Endothelial cell of umbilical vein (primary cell): ENCODE measurements around the gene METTL14. TPM values are rescaled to one million over a fixed set of nuclear protein-coding genes. Genes with fewer than 3 reads are reported as not detected.

Experiments
- BruUV-seq: library from RNA; stranded (reverse); fragments of 400-500 nt; replicated peaks from 2 replicates; lab custom pipeline; 2021; lab: Mats Ljungman, UMichigan
- CTCF ChIA-PET: fragments of 300-600, 350-600 bp; sonication (Branson Sonifier 250); formaldehyde crosslinking; loops from one replicate; lab custom pipeline; 2021; ENCODE audit warnings: antibody characterized with exemption, inconsistent platforms; lab: Charles Lee
- POLR2A ChIA-PET: fragments of 300-600, 350-600 bp; sonication (Branson Sonifier 250); formaldehyde crosslinking; loops from one replicate; lab custom pipeline; 2021; ENCODE audit warnings: antibody characterized with exemption, inconsistent platforms; lab: Charles Lee
- DNase-seq: peaks from one replicate; pipeline ENCODE4 v3.0.0-alpha.2; 2011; ENCODE audit warnings: low read depth, low spot score
- FAIRE-seq: peaks from 2 replicates; lab custom pipeline; 2011; peaks lifted over from hg19 to GRCh38; lab: Jason Lieb, UNC
- H2AFZ ChIP-seq: 2 replicates; pipeline ENCODE4 v1.6.0; 2012; ENCODE audit warnings: low read depth, low read length, control low read depth, inconsistent platforms
- H3K27ac ChIP-seq: 2 replicates; pipeline ENCODE4 v1.5.1; 2011; ENCODE audit warnings: low read depth, mild to moderate bottlenecking, control low read depth, low read length, moderate library complexity; ENCODE audit not compliant: insufficient read depth
- H3K27me3 ChIP-seq, 2 experiments: 2 replicates each; pipeline versions ENCODE4 v1.6.0 to v1.6.1; 2011; ENCODE audit warnings: low read length in 2 of 2, mixed read lengths in 1 of 2; ENCODE audit not compliant: control insufficient read depth in 2 of 2, insufficient read depth in 2 of 2
- H3K36me3 ChIP-seq, 2 experiments: 2 replicates in 1 of 2; 3 replicates in 1 of 2; pipeline ENCODE4 v1.5.1; 2011; ENCODE audit warnings: low read length in 2 of 2, mild to moderate bottlenecking in 1 of 2, moderate library complexity in 1 of 2; ENCODE audit not compliant: control insufficient read depth in 2 of 2, insufficient read depth in 2 of 2; ENCODE audit errors: extremely low read depth in 1 of 2
- H3K4me1 ChIP-seq: 3 replicates; pipeline ENCODE4 v1.5.1; 2011; ENCODE audit warnings: mild to moderate bottlenecking, low read length; ENCODE audit not compliant: control insufficient read depth, insufficient read depth; ENCODE audit errors: extremely low read depth
- H3K4me2 ChIP-seq: 2 replicates; pipeline ENCODE4 v1.6.1; 2011; ENCODE audit warnings: low read length, control low read depth, mixed read lengths; ENCODE audit not compliant: insufficient read depth
- H3K4me3 ChIP-seq, 3 experiments: fragments of 200-600 bp in 1 of 3; sonication (generic), shearing (Covaris generic) in 1 of 3; replicated peaks in 1 of 3; 2 replicates each; pipeline ENCODE4 v1.5.1; 2011 to 2016; ENCODE audit warnings: control low read depth in 3 of 3, low read length in 3 of 3, mild to moderate bottlenecking in 2 of 3, inconsistent platforms in 1 of 3, low read depth in 1 of 3, moderate library complexity in 1 of 3; ENCODE audit not compliant: insufficient read depth in 1 of 3
- H3K79me2 ChIP-seq: 2 replicates; pipeline ENCODE4 v1.6.0; 2012; ENCODE audit warnings: low read length, inconsistent platforms; ENCODE audit not compliant: control insufficient read depth, insufficient read depth
- H3K9ac ChIP-seq: replicated peaks from 2 replicates; pipeline ENCODE3; 2011; ENCODE audit warnings: low read length, control low read depth; ENCODE audit not compliant: insufficient read depth; ENCODE audit errors: extremely low read depth
- H3K9me1 ChIP-seq: replicated peaks from 3 replicates; pipeline ENCODE4 v1.6.0; 2011; ENCODE audit warnings: mild to moderate bottlenecking, low read length; ENCODE audit not compliant: control insufficient read depth, insufficient read depth; ENCODE audit errors: extremely low read depth
- H3K9me3 ChIP-seq: replicated peaks from 2 replicates; pipeline ENCODE4 v1.5.1; 2012; ENCODE audit warnings: low read length, inconsistent platforms; ENCODE audit not compliant: control insufficient read depth, insufficient read depth
- H4K20me1 ChIP-seq: replicated peaks from 2 replicates; pipeline ENCODE3; 2011; ENCODE audit warnings: mild to moderate bottlenecking, low read length; ENCODE audit not compliant: control insufficient read depth, insufficient read depth; ENCODE audit errors: extremely low read depth
- CTCF ChIP-seq, 2 donors: IDR thresholded peaks; 1 replicate in 1 of 2; 2 replicates in 1 of 2; pipeline ENCODE4 v1.5.1; 2011; ENCODE audit warnings: low read length in 2 of 2, mild to moderate bottlenecking in 2 of 2, moderate library complexity in 2 of 2, control low read depth in 1 of 2, inconsistent platforms in 1 of 2, low read depth in 1 of 2; ENCODE audit not compliant: insufficient read depth in 1 of 2; ENCODE audit errors: extremely low read depth in 1 of 2
- EZH2 ChIP-seq: IDR thresholded peaks from 2 replicates; pipeline ENCODE4 v1.6.1; 2012; ENCODE audit warnings: borderline replicate concordance, low read depth, mild to moderate bottlenecking, moderate library complexity, low read length, inconsistent platforms; ENCODE audit not compliant: severe bottlenecking
- FOS ChIP-seq: IDR thresholded peaks from 2 replicates; pipeline ENCODE4 v1.6.1; 2011; ENCODE audit warnings: mild to moderate bottlenecking, low read length, moderate library complexity, borderline replicate concordance; ENCODE audit not compliant: insufficient read depth
- GATA2 ChIP-seq: IDR thresholded peaks from 2 replicates; pipeline ENCODE4 v1.7.0; 2011; ENCODE audit warnings: low read depth, mild to moderate bottlenecking, moderate library complexity, mixed read lengths, low read length; ENCODE audit not compliant: insufficient read length, insufficient read depth
- JUN ChIP-seq: IDR thresholded peaks from 2 replicates; pipeline ENCODE4 v1.6.1; 2011; ENCODE audit warnings: borderline replicate concordance, low read depth; ENCODE audit not compliant: insufficient read length, insufficient read depth
- MAX ChIP-seq: IDR thresholded peaks from 2 replicates; pipeline ENCODE4 v1.6.1; 2011; ENCODE audit not compliant: insufficient read depth, insufficient read length
- MYC ChIP-seq: IDR thresholded peaks from one replicate; pipeline ENCODE4 v1.6.1; 2011; ENCODE audit warnings: mild to moderate bottlenecking, low read depth, low read length
- POLR2A ChIP-seq: IDR thresholded peaks from 2 replicates; pipeline ENCODE4 v1.6.1; 2012; ENCODE audit warnings: low read depth, mild to moderate bottlenecking, control low read depth, low read length
- POLR2AphosphoS5 ChIP-seq: IDR thresholded peaks from 2 replicates; pipeline ENCODE4 v1.6.1; 2012; ENCODE audit warnings: low read depth, mild to moderate bottlenecking, control low read depth, low read length, moderate library complexity; ENCODE audit not compliant: insufficient read depth
- dilution Hi-C: fragments of 300-500 bp; cut with MboI; formaldehyde crosslinking; loops from one replicate; pipeline ENCODE4 v1.15.0; 2019; ENCODE audit warnings: low sequenced_read_pairs; ENCODE audit not compliant: extremely low pct_ligation_motif_present
- intact Hi-C: fragments of 100-400 bp; cut with micrococcal nuclease; formaldehyde crosslinking; loops from one replicate; pipeline ENCODE4 v1.10.0; 2022
- polyA plus RNA-seq, 4 experiments: library from polyadenylated mRNA; depleted of rRNA in 3 of 4; stranded (reverse) in 3 of 4; unstranded in 1 of 4; fragments of >200 nt; gene quantifications; 2 replicates each; pipeline versions ENCODE4 v1.2.1 to v1.2.3, GENCODE V29; 2011 to 2012; ENCODE audit warnings: missing spikeins in 1 of 4
- total RNA-seq: library from RNA; stranded (reverse); gene quantifications from 2 replicates; pipeline ENCODE4 v1.2.3, GENCODE V29; 2021

METTL14 gene
- total and polyA plus RNA-seq, 2 donors (not counting 3 experiments of a cell fraction or from before 2014, with no cell fraction given): 6.5 to 38.6 TPM

GRCh38 chr4:118758293-118758692, 73.1 kb downstream of the METTL14 start:
- Histone ChIP-seq H3K9me3 (no peaks in the 10 kb centered on the region), H3K27me3 (no peaks in the 10 kb centered on the region), H3K4me1 (peaks cover 10% of the 10 kb centered on the region), H2AFZ (no peak overlapping the region), H3K4me3 (no peak overlapping the region), H3K36me3 (peaks cover 7 to 19% of the 10 kb centered on the region in 2 experiments), H3K9ac (no peak overlapping the region), H3K27ac (no peak overlapping the region), H3K79me2 (peaks cover 12% of the 10 kb centered on the region), H3K4me2 (no peak overlapping the region), H4K20me1 (no peaks in the 10 kb centered on the region), H3K9me1 (no peaks in the 10 kb centered on the region)
- ChIA-PET CTCF (no interaction called here), POLR2A (no interaction called here)
- FAIRE-seq (no peak), DNase-seq (no peak)
- TF ChIP-seq JUN (no peak), CTCF (IDR thresholded peaks at IDR 0.05; ENCODE audit: extremely low read depth in 1 of 2, insufficient read depth in 1 of 2, low read depth in 1 of 2, low read length in 2 of 2) (no peak), MYC (no peak), EZH2 (no peak), POLR2AphosphoS5 (no peak), MAX (no peak), GATA2 (no peak), FOS (no peak), POLR2A (no peak)
- dilution Hi-C loops (no loop called here), intact Hi-C loops (no loop called here)
- no TSS peak for BruUV-seq
